DMS53 treated with DMSO at 0.1 percent for 48 hours (cell line): ENCODE data around the gene SYCP2.

Experiments used
- DNase-seq: peaks from one replicate; lab custom pipeline; 2025; ENCODE audit not compliant: unreplicated experiment; lab: John Stamatoyannopoulos, UW

Gene SYCP2

DNA sequence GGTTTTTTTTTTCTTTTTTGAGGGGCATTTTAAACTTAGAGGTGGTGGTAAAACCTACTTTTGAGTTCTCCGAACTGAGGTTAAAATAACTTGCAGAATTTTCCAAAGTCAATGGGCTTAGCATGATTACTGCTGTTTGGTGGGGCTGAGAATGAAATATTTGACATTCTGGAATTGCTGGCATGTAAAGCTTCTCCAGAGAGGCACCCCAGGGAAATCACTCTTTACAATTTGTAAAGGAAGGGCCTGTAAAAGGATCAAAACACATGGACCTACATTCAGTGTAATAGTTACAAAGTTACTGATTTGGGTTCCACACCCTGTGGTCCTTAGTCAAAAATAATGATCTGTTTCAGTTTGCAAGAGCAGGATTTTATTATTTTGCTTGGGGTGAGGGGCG is 12.3 kb upstream of the SYCP2 start:
- no peak for DNase-seq

DNA sequence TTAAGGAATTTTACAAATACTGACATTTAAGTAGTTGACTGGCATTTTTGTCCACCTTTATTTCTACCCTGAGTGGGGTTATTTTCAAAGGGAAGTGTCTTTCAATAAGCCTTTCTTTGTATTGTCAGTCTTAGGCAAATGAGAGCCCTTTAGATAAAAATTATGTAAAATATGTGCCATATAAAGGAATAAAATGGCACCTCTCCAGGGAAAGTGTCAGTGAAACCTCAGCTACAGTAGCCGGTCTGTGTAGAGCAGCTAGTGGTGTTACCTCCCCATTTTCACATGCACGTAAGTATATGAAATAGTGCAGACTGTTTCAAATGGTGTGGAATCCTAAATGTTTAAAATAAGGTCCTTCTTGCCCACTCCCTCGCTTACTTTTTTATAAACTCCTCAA is 11.7 kb upstream of the SYCP2 start:
- DNase-seq: no peak

DNA sequence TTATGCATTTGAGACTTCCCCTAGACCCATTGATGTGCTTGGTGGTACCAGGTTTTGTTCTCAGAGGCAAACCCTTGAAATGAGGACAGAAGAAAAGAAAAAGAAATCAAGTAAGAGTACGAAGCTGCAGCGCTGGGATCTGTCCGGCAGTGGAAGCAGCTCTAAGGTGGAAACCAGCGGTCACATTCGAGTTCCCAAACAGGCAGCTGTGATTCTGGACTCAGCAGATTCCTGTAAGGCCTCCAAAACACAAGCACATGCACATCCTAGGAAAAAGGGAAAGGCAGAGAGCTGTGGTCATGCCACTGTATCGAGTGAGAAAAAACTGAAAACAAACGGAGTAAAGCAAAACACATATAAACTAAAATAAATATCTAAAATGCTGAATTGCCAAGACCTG is 11.3 kb upstream of the SYCP2 start:
- DNase-seq: no peak

DNA sequence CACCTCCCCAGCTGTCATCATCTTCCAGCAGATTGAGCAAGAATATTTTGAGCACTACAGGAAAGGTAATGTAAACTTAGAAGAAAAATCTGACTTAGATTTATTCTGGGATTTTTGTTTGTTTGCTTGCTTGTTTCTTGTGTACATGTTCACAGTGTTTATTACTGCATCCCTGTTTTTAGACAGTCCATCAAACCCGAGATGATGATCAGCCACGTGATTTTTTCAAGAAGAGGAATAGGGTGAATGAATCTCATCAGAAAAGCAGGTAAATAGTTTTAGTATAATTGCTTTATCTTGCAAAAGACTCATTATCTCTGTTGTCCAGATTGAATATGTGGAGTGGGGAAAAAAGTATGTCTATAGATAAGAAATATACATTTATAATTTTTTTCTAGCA is 8.8 kb upstream of the SYCP2 start:
- DNase-seq: no peak

DNA sequence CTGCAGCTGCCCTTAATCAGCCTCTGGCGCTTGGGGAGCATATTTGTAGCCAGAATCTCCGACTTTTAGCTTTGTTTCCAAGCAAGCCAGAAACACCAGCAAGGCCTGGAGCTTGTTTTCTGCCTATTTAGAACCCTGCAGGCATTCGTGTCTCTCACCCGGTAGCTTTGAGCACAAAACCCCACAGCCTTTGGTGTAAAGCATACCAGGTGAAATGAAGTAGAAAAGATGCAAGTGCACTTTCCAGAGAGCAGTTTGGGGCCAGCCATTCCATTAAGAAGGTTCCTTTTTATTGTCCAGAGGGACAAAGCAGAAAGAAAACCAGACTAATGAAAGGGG is 7.5 kb upstream of the SYCP2 start:
- DNase-seq: no peak

DNA sequence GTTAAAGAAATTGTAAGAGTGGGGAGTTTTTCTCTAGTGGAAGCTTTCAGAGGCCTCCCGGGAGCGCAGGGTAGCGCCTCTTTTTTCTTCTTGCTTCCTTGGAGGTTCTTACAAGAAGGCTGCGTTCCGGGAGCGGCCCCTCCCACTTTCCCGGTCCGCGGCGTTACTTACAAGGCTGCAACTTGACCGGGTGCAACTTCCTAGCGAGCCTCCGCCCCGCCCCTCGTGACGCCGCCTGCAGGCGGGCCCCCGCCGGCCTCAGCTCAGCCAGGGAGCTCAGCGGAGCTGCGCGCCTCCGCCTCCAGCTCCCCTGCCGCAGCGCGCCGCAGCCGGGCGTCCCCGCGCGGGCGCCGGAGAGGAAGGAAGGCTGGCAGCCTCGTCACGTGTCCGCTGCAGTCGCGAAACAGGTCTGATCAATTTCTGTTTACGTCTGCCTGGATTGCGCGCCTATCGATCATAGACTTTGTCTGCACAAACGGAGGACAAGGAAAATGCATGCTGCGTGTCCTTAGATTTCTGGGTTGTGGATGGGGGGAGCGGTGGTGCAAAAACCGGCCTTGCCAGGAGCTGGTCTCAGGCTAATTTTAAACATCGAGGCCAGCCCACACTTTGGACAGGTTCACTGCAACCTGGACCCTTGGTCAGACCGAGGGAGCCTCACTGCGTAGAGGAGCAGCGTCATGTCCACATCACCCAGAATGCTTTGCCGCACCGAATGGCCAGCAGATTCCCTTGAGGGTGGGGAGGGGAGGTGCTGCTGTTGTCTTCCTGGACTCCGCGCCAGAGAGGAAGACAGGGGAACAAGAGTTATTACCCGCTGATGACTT is 6.9 kb upstream of the SYCP2 start, which contains the start of the genes FAM217B and PPP1R3D:
Gene FAM217B (plus strand): TSS at position 261 of the 827 bp plus-strand sequence. CDS start 3,555 bp downstream, outside the sequence.
Gene PPP1R3D (minus strand): TSS at position 177 of the 827 bp plus-strand sequence. CDS start 374 bp downstream, outside the sequence.
- DNase-seq: peak; percentile 86

DNA sequence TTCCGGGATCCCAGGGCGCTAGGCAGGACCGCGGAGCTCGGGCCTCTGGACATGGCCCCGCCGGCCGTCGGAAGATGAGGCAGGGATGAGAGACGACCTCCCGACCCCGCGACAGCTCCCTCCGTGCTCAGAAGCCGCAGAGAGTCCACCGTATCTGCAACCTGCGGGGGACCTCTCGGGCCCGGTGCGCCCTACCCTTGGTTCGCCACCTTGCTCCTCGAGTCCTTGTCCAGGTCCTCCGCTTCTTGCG is 6.4 kb upstream of the SYCP2 start:
- no peak for DNase-seq

DNA sequence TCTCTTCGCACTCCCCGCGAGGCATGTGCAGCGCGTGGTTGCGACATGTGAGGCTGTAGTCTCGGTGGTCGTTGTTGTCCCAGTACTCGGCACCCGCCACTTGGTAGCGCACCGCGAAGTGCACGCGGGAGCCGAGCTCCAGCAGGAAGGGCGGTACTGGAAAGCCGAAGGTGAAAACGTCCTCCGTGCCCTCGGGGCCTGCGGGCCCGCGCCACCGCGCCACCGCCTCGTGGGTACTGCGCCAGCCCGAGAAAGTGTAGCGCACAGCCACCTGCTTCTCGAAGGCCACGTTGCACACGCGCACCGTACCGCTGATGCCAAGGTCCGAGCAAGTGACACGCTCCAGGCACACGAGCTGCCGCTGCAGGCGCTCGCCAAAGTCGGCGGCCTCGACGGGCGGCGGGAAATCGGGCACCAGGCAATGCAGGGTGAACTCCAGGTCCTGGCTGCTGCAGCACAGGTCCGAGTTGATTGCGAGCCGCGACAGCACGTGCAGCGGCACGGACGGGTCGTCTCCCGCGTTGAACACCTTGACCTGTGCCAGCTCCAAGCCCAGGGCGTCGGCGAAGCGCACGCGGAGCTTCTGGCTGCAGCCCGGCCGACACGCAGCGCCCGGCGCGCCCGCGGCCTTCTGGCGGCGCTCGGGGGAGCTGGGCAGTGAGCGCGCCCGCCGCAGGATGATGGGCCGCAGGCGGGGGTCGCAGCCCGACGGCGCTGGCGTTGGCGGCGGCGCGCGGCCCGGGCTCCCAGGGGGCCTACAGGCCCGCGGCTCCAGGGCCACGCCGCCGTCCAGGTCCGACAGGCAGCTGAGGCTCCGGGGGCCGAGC is 5.8 kb upstream of the SYCP2 start:
- no peak for DNase-seq

DNA sequence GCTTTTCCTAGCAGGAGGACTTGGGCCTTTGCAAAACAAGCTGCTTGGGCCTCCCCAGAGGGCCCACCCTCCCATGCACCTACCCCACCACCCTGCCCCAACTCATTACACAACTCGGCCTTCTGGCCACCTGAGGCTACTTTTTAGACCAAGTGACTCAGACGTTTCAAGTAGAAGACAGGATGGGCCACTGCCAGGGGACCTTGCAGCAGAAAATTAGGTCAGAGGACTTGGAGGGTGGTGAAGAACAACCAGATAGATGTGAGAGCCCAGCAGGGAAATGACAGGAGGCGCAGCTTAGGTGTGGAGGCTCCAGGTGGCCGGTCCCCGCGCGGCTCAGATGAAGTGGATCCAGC is 5.2 kb upstream of the SYCP2 start:
- no peak for DNase-seq

DNA sequence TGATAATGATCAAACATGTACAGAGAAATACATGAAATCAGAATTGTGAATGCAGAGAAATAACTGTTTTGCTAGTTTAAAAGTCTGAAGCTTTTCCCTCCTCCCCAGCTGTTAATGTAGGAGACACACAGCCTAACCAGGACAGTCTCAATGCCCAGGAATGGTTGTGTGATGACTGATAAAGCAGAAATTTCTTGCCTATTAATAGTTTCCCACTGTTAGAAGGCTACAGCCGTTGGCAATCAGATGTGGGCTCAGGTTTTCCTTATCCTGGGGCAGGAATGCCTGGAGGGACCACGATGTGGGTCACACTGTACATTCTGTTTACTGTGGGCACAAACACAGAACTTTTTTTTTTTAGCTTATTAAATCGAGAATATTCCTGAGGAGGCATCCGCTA is 4.8 kb upstream of the SYCP2 start:
- DNase-seq: no peak

DNA sequence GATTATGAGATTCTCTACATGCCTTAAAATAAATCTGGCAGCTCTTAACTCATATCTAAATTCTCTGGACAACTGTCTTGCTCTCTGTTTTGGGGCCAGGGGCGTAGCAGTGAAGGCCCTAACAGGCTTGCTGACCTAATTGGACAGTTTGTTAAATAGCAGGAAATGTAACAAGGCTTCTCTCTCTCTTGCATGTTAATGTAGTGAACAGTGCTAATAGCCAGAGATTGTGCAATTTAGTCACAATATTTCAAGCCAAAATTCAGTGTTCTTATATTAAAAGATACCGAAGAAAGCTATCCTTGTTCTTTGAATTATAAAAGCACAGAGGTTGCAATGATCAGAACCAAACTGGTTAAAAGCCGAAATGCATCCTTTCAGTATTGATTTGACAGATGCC is 3.7 kb upstream of the SYCP2 start:
- DNase-seq: no peak

DNA sequence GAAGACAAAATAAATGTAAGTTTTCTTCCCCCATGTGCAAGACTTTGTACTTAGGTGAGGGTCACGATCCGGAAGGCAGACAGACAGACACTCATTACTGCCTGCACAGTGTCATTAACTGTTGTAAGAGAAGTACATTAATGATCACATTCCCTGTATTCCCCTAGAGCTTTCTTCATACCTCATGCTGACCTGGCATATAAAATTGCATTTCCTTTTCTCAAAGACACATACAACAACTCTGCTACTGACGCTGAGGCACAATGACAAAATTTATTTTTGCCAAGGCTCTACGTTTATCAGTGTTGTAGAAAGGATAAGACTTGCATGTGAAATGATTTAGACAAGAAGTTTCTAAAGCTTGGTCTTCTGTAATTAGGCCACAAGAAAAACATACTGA is 3.0 kb upstream of the SYCP2 start:
- no peak for DNase-seq

DNA sequence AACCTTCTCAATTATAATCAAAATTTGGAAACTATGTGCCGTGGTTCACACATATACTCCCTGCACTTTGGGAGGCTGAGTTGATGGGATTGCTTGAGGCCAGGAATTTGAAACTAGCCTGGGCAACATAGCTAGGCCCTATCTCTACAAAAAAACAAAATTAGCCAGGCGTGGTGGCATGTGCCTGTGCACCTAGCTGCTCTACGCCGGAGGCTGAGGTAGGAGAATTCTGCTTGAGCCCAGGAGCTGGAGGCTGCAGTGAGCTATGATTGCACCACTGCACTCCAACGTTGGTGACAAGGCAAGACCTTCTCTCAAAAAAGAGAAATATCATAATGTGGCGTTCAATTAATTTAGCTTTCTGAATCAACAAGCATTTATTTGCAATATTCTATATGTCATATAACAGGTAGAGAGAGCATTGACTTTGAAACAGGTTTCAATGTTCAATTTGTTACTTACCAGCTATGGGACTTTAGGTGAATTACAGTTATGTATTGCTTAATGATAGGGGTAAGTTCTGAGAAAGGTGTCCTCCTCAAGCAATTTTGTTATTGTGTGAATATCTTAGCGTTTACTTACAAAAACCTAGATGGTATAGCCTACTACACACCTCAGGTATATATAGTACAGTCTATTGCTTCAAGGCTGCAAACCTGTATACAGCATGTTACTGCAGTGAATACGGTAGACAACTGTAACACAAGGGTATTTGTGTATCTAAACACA is 2.2 kb upstream of the SYCP2 start:
- no peak for DNase-seq

DNA sequence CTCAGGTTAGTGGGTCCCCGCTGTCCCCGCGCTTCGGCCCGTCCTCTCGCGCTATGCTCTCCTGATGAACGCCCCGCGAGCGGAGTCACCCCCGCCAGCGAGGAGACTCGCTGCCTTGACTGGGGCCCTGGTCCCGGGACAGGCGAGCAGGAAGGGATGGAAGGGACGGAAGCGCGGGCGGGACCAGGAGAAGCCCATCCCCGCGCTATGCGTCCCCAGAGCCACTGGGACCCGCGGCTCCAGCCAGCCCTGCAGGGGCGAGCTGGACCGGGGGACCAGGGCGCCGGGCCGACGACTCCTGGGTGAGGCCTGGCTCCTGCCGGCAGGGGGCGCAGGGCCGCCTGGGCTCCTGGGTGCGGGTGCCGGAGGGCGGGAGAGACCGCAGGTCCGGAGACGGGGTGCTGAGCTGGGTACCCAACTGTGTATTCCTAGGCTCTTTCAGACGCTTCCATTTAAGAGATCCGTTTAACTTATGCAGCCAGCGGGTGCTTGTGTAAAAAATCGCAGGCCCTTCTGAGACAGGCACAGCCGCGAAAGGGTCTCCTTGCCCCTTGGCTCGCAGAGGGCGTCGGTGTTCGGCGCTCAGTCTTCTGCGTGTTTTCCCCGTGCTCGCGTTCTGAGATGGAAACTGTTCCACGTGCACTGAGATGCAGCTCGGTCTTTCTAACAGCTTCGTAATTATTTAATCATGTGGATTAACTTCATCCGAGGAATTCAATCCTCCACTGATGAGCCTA is 580 bp upstream of the SYCP2 start:
- peak; percentile 69 for DNase-seq

DNA sequence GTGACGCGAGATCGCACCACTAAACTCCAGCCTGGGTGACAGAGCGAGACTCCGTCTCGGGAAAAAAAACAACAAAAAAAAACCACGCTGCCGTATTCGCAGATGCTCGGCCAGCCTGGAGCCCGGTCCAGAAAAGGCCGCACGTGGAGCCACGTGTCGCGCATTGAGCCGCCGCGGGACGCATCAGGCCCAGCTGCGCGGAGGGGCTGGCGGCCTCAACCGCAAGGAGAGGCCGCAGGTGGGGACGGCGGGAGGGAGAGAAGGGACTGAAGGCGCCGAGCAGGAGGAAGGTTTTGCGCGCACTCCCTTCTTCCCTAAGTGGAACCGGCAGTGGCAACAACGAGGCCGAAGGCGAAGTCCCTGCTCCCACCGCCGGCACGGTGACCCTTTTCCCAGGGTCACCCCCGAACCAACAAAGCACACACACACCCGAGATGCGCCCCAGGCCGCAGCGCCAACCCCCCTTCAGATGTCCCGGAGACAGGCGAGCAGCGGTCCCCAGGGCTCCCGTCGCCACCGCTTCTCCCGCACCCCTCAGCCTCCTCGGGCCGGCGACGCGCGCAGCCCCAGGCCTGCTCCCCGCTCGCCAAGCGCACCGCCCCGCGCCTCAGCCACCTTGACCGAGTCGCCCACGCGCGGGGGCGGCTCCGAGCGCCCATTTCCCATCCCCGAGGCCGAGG is 681 bp downstream of the SYCP2 start:
- DNase-seq: no peak

DNA sequence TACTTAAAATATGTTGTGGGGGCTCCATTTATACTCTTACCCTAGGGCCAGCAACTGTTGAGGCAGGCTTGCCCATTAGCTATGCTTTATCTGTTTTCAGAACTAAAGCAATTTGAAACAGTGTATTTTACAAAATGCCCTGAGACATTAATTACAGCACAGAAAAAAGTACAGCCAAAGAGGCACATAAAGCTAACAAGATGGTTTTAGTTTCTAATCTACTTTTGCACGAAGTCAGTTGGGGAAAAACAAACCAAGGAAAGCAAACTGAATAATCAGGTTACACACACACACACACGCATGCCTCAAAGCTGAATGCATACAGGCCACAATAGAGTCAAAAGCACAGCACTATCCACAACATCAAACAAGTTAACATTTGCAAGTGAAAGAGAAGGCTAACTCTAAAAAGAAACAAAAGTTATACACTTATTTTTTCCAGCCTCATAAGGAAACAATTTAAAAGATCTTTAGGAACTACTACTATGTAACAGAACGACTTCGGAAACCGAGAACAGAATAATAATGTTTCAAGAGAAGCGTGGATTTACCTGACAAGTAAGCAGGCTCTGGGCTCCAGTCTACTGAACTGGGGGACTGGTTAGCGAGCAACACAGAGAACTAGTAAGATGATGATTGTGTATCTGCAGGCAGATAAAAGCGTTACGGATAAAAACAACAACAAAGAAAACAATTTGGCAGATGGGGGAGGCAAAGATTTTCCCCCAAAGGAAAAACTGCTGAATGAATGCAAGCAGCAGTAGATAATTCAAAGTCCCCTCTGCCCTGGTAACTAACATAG is 1.7 kb downstream of the SYCP2 start:
- DNase-seq: no peak

DNA sequence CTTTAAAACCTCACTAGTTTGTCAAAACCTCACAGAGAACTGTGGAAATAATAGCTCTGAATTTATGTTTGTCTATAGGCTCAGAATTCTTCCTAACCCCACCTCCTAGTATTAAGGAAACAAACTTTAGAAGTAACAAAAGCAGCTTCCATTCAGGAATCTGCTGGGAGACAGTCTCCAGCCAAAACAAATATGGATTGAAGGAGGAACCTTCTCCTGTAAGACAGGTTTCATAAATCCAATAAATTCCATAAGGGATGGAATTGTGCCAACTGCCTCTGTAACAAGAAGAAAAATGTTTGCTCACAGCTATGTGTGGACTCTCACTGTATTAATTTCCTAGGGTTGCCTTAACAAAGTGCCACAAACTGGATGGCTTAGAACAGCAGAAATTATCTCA is 7.5 kb downstream of the SYCP2 start:
- no peak for DNase-seq

DNA sequence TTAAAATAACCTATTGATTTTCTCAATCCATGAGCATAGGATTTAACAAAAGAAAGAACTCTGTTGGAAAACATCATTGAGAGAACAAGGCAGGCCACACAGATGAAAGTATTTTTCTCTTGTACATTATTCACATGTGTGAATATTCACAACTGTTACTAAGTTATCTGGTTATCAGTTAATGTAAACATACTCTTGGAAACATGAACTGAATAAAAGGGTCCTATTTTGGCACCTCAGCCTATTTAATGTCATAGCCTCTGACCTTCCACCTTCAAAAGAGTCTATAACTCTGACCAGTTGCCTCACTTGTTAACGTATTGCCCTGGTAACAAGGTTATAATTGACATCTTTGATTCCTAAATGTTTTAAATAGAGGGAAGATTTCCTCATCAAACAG is 8.1 kb downstream of the SYCP2 start:
- DNase-seq: no peak

DNA sequence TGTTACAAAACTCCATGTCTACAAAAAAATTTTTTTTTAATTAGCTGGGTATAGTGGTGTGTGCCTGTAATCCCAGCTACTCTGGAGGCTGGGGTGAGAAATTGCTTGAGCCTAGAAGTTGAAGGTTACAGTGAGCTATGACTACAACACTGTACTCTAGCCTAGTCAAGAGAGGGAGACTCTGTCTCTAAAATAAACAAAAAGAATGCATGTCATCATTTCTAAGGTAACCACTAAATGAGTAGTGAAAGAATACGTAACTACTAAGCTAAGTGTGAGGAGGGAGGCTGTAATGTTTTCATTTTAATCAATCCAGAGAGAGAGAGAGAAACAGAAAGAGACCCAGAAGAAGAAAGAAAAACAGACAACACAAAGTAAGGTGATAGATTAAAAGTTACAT is 9.9 kb downstream of the SYCP2 start:
- DNase-seq: no peak

DNA sequence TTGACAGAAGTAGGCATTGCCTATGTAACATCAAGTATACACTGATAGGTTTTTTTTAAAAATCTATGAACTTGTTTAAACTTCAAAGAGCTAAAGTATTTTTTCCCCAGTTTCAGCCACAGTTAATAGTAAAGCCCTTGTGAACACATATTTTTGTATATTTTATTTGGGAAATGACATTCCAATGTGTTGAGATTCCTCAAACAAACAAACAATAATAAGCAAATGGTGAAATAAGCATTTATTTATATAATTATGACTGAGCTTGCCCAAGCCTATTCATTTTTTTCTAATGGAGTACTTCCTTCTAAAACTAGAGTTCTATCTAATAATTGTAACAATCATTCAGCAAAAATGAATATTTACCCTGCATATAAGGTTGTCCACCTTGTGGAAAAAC is 12.5 kb downstream of the SYCP2 start:
- no peak for DNase-seq
